GM19324 (cell line): ENCODE data around the gene ZDHHC14.

Source experiments
- ATAC-seq: cut with Tn5 transposase; IDR thresholded peaks from one replicate; pipeline ENCODE4 v1.9.1; 2021; ENCODE audit warnings: mild to moderate bottlenecking, moderate library complexity; ENCODE audit not compliant: unreplicated experiment, low FRiP score

The ZDHHC14 gene

DNA sequence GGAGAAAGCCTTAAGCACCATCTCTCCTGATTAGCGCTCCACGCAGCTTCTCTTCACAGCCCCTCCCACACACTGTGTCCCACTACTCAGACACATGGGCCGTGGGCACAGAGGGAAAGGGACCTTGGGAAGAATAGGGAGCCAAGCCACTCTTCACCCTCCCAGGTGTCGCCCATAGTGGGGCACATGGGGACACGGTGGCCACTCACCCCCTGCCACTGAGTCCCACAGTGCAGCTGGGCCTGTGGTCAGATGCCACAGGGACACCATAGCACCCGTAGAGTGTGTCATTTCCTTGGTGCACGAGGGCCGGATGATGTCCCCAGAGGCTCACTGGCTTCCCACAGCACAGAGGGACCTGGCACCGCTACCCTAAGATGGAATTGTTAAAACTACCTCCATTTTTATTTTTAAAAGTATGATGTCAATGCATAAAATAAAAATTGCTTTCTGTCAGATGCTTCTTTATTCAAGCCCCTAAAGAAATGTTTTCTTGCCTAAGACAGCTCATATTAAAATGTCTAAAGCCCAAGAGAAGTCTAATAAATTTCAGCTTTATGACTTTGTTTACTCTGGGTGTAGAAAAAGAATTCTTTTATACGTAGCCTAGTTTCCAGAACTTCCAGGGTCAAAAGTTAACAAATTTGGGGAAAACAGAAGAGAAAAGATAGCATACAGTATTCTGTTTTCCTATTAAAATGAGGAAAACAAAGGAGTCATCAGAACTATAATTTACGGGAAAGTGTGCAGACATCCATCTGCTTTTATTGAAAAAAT lies 251.0 kb downstream of the ZDHHC14 start:
- no peak for ATAC-seq

DNA sequence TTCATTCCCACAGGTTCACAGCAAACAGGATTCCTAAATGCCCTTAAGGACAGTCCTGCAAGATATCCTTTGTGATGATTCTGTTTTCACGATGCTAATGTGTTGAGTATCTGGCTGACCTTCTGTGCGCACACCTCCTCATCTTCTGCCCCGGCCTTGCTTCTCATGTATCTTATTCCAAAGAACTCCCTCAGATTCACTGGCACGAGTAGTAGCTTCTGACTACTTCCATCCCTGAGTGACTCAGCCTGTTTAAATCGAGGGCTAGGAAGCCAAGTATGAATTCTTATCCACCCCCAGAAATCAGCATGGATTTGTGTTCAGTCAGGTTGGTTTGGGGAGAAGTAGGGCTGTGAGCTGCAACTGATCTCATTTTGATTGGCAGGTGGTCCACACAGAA lies 251.8 kb downstream of the ZDHHC14 start:
- ATAC-seq: no peak

DNA sequence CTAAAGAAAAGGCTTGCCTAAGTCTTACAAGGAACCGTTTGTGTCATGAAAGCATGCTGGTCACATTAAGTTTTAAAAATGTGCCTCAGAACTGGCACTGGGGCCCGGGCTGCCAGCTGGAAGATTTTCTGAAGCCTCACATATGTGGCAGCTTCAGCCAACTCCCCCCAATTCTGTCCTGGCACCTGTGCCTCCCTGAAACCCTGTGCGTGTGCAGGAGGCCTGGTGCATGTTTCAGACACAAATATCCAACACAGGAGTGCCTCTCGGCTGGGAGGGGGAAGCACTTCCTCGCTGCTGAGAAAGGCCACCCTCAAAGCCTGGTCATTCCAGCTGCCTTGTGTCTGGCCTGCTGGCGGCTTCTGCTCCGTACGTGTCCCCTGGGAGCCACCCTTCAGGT lies 253.6 kb downstream of the ZDHHC14 start:
- no peak for ATAC-seq

DNA sequence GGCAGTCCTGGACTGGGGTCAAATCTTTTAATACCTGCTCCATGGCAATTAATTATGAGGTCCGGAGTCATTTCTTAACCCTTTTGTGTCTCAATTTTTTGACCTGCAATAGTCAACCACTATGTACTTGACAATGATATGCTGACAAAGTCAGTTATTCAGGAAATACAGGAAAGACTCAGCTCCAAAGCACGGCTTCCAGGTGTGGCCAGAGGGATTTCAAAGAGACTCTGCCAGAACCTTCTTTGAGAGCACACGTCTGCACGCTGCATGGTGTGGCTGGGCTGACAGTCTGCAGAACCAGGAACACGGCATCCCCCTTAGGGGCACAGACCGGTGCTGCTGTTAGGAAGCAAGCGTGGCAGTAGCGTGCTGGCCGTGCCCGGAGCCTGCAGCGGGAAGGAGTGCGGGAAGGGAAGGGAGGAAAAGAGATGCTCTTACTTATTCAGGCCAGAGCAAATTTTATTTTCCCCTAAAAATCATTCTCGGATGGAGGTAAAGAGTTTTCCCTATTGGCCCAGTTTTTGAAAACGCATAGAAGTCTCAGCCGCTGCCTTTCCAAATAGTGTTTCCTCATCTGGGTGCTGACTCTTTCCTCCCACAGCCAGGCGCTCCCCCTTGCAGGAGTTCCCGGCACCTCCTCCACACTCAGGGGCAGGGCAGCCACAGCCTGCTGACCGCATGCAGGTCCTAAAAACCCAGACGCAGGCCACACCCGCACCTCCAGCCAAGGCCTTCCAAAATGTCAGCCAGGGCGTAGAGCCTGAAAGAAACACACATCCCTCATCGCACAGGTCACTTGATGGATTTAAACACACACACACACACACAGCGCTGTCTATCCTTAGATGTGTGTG lies 254.6 kb downstream of the ZDHHC14 start:
- ATAC-seq: no peak

DNA sequence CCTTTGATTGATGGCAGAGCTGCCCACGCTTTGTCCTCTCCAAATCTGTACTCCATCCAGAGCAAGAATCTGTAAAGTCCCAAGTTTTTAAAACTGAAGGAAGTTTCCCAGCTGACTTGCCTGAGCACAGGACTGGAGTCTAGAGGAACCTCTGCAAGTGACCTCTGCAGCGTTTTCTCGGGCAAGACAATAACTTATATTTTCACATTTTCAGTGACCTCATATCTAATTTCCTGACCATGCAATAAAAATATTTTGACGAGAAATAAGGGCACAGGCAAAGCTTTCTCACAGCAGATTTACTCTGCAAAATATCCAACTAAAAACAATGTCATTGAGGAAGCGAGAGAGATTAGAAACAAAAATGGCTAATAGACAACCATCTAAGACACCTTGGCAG lies 256.5 kb downstream of the ZDHHC14 start:
- no peak for ATAC-seq

DNA sequence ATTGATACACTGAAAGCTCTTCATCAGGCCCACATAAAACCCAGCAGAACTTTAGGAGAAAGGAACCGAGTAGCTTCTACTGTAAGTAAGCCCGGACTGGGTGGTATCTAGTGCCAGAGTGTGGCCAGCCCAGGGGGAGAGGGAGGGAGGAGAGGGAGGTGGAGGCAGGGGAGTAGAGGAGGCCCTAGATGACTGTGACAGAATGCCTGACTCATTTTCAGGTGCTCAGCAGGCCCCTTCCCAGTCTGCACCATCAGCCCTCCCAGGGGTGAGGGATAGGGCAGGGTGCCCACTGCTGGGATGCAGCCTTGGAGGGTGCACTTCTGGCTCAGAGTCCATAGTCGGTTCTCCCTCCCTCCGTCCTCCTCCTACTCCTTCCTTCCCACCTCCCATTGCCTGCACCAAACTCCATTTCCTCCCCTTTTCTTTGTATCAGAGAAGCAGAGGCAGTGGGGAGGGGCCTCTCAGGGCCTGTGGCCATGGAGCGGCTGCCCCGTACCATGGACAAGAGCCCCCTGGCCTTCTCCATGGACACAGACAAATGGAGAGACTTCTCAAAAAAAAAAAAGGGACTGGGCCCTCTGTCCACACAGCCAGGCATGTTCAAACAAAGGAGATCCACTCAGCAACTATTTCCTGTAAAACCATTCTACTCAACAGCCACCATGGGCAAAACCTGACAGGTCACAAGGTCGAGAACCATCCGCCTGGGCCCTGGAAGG lies 257.1 kb downstream of the ZDHHC14 start:
- no peak for ATAC-seq

DNA sequence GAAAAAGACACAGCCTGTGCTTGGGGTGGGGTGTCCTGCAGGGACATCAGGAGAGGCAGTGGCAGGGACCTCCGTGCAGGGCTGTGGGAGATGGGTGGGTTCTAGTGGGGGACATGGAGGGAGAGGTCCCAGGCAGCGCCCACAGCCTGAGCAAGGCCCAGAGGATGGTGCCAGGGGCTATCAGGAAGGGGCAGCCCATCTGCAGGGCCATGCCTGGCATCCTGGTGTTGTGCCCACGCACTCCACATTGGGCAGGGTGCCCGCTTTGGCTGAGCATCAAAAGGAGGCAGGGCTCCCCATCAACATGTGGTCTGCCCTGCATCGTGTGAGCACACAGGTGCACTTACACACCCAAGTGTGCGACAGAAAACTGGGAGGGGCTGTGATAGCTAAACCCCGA lies 257.8 kb downstream of the ZDHHC14 start:
- no peak for ATAC-seq

DNA sequence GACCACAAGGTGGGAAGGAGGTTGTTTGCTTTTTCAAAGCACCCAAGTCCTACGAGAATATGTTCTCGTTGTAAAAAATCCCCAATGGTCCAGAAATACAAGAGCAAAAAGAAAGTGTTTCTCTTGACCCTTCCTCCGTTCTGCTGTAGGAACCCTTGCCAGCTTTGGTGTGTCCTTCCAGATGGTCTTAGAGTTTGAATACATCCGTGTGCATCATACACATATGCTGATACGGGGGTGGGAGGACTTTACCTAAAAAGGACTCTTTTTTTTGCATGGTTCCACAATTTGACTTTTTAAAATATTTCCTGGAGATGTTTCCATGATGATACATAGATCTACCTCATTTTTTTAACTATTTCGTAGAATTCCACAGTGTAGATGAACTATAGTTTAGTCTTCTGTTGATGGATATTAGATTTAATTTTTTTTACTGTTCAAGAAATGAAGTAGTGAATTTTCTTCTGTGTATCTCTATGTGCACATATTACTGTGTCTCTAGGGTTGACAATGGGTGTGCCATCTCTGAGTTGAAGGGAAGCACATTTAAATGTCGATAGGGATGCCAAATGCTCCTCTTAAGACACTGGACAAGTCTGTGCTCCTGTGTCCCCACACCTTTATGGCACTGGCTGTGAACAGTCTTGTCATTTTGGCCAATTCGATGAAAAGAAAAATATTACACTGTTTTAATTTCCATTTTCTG lies 259.9 kb downstream of the ZDHHC14 start:
- ATAC-seq: no peak

DNA sequence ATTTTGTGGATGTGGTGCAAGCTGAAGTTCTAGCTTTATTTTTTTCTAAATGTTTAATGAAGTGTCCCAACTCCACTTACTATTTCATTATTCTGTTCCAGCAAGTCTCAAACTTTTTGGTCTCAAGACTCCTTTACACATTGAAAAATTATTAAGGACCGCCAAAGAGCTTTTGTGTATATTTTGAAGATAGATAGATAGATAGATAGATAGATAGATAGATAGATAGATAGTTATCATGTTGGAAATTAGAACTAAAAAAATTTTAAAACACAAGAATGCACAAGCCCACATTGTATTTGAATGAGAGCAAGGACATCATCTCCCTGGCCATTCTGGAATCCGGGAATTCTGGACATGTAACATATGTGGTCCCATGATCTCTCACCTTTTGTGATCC lies 260.8 kb downstream of the ZDHHC14 start:
- no peak for ATAC-seq

DNA sequence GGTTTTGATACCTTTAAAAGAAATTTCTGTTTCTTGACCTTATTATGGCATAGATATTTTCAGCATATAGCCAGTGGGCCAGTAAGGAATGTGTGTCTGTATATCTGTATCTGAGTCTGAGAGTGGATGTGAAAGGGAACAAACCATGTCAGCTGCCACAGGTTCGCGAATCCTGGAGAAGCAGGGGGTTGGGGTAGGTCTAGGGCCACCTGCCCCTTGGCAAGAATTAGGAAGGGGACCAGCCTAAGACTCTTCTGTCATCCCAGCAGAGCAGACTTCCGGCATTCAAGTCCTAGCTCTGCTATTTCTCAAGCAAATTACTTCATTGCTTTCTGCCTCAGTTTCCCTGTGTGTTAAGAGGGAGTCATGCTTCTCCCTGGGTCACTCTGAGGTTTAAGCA lies 261.7 kb downstream of the ZDHHC14 start:
- ATAC-seq: no peak

DNA sequence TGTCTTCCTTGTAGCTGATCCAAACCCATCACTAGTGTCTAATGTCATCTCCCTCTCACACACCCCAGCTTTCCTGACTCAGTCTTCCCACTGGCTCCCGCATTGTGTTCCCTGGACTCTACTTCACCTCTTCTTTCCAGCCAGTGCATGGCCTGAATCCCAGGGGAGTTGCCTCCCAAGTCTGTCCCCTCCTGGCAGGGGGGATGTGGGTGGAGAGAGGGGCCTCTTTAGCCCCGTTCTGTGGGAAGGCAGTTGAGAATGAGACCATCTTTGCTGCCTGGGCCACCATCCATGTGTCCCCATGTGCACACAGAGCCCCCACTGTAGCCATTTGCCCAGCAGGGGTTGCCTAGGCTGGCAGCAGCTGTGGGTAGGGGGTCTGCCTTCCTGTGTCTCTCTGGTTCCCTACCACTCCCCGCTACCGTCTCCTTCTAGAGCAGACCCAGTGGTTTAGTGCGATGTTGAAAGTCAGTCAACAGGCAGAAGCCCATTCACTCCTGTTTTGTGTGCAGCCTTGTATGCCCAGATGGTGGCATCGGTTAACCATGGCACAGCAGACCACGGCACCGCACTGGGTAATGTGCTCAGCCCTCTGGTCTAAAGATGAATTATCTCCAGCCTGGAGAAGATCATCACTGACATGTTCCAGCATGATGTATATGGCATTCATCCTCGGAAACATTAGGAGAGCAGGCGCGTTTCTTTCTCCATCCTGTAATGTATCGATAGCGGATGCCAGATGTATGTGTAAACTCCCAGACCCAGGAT lies 263.2 kb downstream of the ZDHHC14 start:
- ATAC-seq: no peak

DNA sequence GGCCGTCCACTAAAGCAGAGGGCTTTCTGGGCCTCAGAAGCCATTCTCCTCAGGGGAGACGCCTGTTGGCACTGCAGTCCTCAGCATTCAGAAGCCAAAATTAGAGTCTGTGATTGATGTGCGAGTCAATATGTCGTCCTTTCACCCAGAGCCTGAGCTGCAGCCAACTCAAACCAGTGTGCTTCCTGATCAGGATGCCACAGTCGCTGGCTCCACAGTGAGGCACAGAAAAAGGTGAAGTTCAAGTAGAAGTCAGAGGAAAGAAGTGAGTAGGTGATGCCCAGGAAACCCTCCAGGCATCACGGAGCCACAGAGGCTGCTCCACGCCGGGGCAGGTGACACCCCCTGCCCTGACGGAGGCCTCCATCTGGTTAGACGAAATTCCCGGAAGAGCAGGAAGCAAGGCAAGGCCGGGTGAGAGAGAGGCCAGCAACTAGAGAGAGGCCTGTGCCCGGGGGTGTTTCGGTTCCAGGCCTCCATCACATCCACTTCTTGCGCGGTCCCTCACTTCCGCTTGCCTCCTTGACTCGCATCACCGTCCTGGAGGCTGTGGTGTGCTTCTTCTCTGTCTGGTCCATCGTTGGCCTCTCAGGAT lies 264.3 kb downstream of the ZDHHC14 start:
- ATAC-seq: no peak

DNA sequence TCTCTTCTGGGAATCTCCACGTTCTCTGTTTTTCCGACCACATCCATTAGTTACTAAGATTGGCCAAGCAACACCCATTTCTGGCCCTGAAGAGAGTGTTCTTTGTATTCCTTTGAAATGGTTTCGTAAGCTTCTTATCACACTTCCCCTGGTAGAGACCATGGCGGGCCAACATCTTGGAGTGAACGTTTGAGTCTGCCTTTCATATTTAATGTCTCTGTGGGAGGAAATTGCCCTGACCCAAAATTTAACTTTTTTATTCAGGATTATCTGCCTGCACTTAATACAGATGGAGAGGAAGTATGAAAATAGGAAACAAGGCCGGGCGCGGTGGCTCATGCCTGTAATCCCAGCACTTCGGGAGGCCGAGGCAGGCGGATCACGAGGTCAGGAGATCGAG lies 265.0 kb downstream of the ZDHHC14 start:
- ATAC-seq: no peak

DNA sequence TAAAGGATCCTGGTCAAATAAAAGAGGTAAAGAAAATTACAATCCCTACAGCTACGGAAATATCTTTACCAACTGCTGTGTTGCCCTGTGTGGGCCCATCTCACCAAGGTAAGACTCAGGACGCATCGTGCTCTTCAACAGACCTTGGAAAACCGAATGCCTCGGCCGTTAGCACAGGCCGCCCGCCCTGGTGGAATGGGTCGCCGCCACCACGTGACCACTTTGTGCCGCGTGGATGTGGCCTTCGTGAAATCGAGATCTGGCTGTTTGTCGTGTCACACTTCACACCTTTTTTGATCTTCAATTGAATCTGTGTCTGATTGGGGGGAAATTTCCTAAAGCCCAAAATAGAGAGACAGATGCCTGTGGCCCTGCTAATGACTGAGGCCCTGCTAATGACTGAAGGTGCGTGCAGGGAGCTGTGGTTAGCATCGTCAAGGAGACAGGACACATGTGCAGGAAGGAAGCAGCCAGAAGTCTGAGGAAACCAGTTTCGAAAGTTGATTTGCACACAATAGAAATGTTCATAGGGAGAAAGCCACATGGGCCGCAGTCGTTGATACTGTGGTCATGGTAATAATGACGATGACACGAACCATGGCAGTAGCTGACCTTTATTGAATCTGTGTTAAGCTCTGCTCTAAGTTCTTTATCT lies 266.4 kb downstream of the ZDHHC14 start:
- ATAC-seq: no peak

DNA sequence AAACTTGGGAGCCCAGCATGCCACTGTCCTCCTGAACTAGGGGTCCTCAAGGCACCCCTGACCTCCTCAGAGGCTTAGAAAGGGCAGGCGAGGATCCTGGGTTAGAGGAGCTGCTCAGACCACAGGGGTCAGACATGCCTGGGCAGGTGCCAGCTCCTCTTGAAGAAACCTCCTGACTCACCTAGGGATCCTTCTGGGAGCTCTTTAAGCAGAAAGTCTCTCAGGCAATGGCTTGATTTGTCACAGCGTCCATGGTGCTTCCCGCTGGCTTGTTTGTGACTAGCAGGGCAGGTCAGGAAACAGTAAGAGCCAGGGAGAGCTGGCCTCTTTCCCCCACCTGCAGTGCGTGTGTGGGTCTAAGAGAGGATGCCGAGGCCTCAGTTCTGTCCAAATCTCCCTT lies 267.6 kb downstream of the ZDHHC14 start:
- ATAC-seq: no peak

DNA sequence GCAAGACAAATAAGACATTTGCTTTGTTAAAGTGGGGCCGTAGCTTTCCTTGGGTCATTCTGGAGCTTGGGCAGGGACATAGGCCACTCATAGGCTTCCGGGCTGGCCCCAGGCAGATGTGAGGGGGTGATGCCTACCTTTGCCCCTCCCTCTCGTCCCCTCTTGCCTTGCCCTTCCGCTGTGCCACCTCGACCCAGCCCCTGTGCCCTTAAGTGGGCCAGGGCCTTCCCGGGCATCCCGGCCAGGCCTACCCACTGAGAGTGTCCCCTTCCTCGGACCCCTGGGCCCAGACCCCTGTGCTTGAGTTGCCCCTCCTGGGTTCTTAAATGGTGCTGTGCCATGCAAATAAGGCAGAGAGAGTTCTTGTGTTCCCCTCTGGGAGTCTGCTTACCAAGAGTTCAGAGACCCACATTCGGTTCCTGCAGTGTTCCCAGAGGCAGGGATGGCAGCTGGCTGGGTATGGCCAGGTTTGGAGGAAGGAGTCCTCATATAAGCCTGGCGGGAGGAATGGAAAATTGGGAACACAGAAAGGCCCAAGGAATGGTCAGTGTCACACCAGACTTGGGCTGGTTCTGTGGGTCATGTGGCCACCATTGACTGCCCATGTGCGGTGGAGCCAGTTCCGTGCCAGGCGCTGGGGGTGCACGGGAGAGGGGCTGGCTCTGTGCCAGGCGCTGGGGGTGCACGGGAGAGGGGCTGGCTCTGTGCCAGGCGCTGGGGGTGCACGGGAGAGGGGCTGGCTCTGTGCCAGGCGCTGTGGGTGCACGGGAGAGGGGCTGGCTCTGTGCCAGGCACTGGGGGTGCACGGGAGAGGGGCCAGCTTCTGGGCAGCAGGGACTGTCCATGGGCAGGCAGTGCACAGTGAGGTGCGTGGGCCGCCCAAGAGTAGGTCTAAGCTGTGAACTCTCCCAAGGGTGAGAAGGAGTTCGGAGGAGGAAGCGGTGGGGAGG lies 268.6 kb downstream of the ZDHHC14 start:
- ATAC-seq: no peak

DNA sequence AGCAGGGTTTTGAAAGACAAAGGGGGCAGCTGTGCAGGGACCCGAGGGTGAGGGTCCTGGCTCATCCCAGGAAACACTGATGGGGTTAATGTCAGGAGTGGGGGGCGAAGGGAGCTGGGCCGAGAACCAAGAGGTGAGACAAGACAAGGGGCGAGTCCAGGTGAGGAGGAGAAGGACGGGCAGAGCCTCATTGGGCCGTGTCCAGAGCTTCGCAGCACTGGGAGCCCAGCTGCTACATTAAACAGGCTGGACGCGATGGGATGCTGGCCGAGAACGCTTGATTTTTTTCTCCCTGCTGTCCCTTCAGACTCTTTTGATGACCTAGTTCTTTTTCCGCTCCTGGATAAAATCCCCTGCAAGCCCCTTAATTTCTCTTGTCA lies 269.3 kb downstream of the ZDHHC14 start:
- ATAC-seq: no peak

DNA sequence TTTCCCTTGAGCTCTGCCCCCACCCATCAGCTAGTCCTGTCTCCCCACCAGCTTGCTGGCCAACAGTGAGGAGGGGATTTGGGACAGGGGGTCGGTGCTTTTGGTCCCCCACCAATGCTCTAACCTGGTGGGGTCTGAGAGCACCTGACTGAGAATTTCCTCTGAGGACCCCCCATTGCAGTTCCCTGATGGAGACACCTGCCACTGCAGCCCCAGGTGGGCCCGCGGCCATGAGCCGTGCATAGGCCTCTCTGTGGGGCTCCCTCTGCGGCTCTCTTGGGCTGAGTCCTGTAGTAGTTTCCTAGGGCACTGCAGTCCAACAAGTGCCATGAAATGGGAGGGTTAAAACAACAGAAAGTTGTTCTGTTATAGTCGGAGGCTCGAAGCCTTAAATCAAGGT lies 269.8 kb downstream of the ZDHHC14 start:
- no peak for ATAC-seq
